PC-3 (cell line): ENCODE measurements around the gene NFYB. TPM values are rescaled to one million over a fixed set of nuclear protein-coding genes. Genes with fewer than 3 reads are reported as not detected.
A peak's percentile ranks its signal among the peaks of the same experiment; 100 is the strongest.

Experiments
- ATAC-seq: fragments of 200-7000 bp; cut with Tn5 transposase; 2 replicates; pipeline ENCODE4 v1.9.1; 2020; ENCODE audit warnings: mild to moderate bottlenecking, moderate library complexity
- BruUV-seq: library from RNA; stranded (reverse); fragments of 400-500 nt; replicated peaks from 2 replicates; lab custom pipeline; 2021; lab: Mats Ljungman, UMichigan
- CTCF ChIA-PET: fragments of 300-600 bp; sonication (Branson Sonifier 250); formaldehyde crosslinking; loops from one replicate; lab custom pipeline; 2022; ENCODE audit warnings: antibody characterized with exemption; lab: Charles Lee
- POLR2A ChIA-PET: fragments of 300-600 bp; sonication (Branson Sonifier 250); formaldehyde crosslinking; loops from one replicate; lab custom pipeline; 2022; ENCODE audit warnings: antibody characterized with exemption; ENCODE audit not compliant: unreplicated experiment; lab: Charles Lee
- DNase-seq: peaks from one replicate; pipeline ENCODE4 v3.0.0-alpha.2; 2015
- H2AFZ ChIP-seq: fragments of 300-600 bp; sonication (generic); 2 replicates; pipeline ENCODE4 v1.6.0; 2016; ENCODE audit warnings: antibody characterized with exemption, low read length
- H3F3A ChIP-seq: fragments of 300-600 bp; sonication (generic); one replicate; pipeline ENCODE4 v1.6.0; 2017; ENCODE audit warnings: antibody characterized with exemption, low read length, control low read depth, mild to moderate bottlenecking; ENCODE audit not compliant: unreplicated experiment
- H3K27ac ChIP-seq: fragments of 300-600 bp; sonication (generic); 2 replicates; pipeline ENCODE4 v1.5.1; 2016; ENCODE audit warnings: mild to moderate bottlenecking, low read length
- H3K27me3 ChIP-seq: fragments of 300-600 bp; sonication (generic); 2 replicates; pipeline ENCODE4 v1.6.1; 2016; ENCODE audit warnings: low read length, mixed read lengths
- H3K36me3 ChIP-seq: fragments of 300-600 bp; sonication (generic); 2 replicates; pipeline ENCODE4 v1.6.1; 2016; ENCODE audit warnings: low read depth, mixed run types, low read length, mixed read lengths
- H3K4me1 ChIP-seq: fragments of 300-600 bp; sonication (generic); 2 replicates; pipeline ENCODE4 v1.5.1; 2016; ENCODE audit warnings: low read length; ENCODE audit not compliant: insufficient read depth
- H3K4me2 ChIP-seq: fragments of 300-600 bp; sonication (generic); 2 replicates; pipeline ENCODE4 v1.6.0; 2016; ENCODE audit warnings: low read length
- H3K4me3 ChIP-seq: fragments of 300-600 bp; sonication (generic); 2 replicates; pipeline ENCODE4 v1.5.1; 2016; ENCODE audit warnings: mild to moderate bottlenecking, low read length, mixed read lengths
- H3K79me2 ChIP-seq: fragments of 300-600 bp; sonication (generic); 2 replicates; pipeline ENCODE4 v1.6.1; 2017; ENCODE audit warnings: low read length, mixed read lengths
- H3K9ac ChIP-seq: fragments of 300-600 bp; sonication (generic); 2 replicates; pipeline ENCODE4 v1.6.0; 2016; ENCODE audit warnings: mild to moderate bottlenecking, low read length
- H3K9me2 ChIP-seq: fragments of 300-600 bp; sonication (generic); replicated peaks from 2 replicates; pipeline ENCODE4 v1.6.1; 2016; ENCODE audit warnings: mixed run types, low read length, mixed read lengths
- H3K9me3 ChIP-seq: fragments of 300-600 bp; sonication (generic); 2 replicates; pipeline ENCODE4 v1.6.1; 2016; ENCODE audit warnings: low read length, mixed read lengths
- H4K20me1 ChIP-seq: fragments of 300-600 bp; sonication (generic); 2 replicates; pipeline ENCODE4 v1.6.1; 2016; ENCODE audit warnings: low read length, mixed read lengths
- EZH2 ChIP-seq: fragments of 300-600 bp; sonication (generic); IDR thresholded peaks from one replicate; pipeline ENCODE4 v1.6.1; 2017; ENCODE audit warnings: antibody characterized with exemption, mild to moderate bottlenecking, low read length; ENCODE audit not compliant: unreplicated experiment
- EZH2phosphoT487 ChIP-seq: fragments of 300-600 bp; sonication (generic); IDR thresholded peaks from 2 replicates; pipeline ENCODE4 v1.6.1; 2018; ENCODE audit warnings: mild to moderate bottlenecking, antibody characterized with exemption, low read length, borderline replicate concordance
- intact Hi-C: fragments of 100-400 bp; cut with micrococcal nuclease; formaldehyde crosslinking; loops from 2 replicates; pipeline ENCODE4 v1.9.0; 2023
- total RNA-seq: library from RNA; depleted of rRNA; stranded (reverse); fragments of >200 nt; gene quantifications from 2 replicates; pipeline ENCODE4 v1.2.3, GENCODE V29; 2014
- TF ChIP-seq, protein P1 (sequence below): fragments of 300-600 bp; sonication (generic); conservative IDR thresholded peaks from 2 replicates; pipeline ENCODE4 v1.5.1; 2017; ENCODE audit warnings: antibody characterized with exemption, low read depth, mild to moderate bottlenecking, low read length

NFYB gene
- total RNA-seq, 1 experiment from 2014 or later, result 20.6 TPM

DNA sequence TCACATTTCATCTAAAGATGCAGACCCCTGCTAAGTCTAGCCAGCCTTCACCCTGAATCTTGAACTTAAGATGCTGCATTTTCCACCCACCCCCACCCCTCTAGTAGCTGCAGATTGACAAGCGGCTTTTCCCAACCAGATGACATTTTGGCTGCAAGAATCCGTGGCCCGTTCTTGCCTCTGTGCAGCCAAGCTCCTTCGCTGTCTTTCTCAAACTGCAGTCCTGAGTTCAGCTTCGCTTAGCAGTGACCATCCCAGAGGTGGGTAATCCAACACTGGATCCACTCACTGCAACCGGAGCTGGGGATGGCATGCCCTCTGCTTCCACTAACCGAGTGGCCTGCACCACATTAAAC is 765 bp upstream of the NFYB start:
- TF ChIP-seq, protein P1, sequence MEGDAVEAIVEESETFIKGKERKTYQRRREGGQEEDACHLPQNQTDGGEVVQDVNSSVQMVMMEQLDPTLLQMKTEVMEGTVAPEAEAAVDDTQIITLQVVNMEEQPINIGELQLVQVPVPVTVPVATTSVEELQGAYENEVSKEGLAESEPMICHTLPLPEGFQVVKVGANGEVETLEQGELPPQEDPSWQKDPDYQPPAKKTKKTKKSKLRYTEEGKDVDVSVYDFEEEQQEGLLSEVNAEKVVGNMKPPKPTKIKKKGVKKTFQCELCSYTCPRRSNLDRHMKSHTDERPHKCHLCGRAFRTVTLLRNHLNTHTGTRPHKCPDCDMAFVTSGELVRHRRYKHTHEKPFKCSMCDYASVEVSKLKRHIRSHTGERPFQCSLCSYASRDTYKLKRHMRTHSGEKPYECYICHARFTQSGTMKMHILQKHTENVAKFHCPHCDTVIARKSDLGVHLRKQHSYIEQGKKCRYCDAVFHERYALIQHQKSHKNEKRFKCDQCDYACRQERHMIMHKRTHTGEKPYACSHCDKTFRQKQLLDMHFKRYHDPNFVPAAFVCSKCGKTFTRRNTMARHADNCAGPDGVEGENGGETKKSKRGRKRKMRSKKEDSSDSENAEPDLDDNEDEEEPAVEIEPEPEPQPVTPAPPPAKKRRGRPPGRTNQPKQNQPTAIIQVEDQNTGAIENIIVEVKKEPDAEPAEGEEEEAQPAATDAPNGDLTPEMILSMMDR, result no peak
- TF ChIP-seq EZH2phosphoT487 (no peak), EZH2 (no peak)
- H3K9me3 ChIP-seq, result no peaks in the 10 kb centered on the region
- no peak for ATAC-seq
- DNase-seq, result no peak
- peaks cover 25% of the 10 kb centered on the region for H3K4me1 ChIP-seq
- H3K9me2 ChIP-seq, result no peaks in the 10 kb centered on the region
- no TSS peak for BruUV-seq
- H3K36me3 ChIP-seq, result 0 out of 2 replicates have a peak, but pooled peaks cover 3% of the 10 kb centered on the region
- peak overlapping the region; percentile 14; the same call in 1 of the 2 replicates for H3K4me3 ChIP-seq
- H3K4me2 ChIP-seq, result peak overlapping the region; percentile 52
- no peak overlapping the region for H3K27ac ChIP-seq
- intact Hi-C loops, result loop anchor here (5.0 kb wide), 1 partner anchor 149 kb away; no protein-coding TSS in a partner anchor
- no peaks in the 10 kb centered on the region for H3K27me3 ChIP-seq
- ChIA-PET POLR2A (no interaction called here), CTCF (no interaction called here)
- peak overlapping the region; percentile 68 for H2AFZ ChIP-seq
- H3F3A ChIP-seq, result no peaks in the 10 kb centered on the region
- peaks cover 31% of the 10 kb centered on the region for H3K79me2 ChIP-seq
- H4K20me1 ChIP-seq, result no peaks in the 10 kb centered on the region
- peak overlapping the region; percentile 51 for H3K9ac ChIP-seq

DNA sequence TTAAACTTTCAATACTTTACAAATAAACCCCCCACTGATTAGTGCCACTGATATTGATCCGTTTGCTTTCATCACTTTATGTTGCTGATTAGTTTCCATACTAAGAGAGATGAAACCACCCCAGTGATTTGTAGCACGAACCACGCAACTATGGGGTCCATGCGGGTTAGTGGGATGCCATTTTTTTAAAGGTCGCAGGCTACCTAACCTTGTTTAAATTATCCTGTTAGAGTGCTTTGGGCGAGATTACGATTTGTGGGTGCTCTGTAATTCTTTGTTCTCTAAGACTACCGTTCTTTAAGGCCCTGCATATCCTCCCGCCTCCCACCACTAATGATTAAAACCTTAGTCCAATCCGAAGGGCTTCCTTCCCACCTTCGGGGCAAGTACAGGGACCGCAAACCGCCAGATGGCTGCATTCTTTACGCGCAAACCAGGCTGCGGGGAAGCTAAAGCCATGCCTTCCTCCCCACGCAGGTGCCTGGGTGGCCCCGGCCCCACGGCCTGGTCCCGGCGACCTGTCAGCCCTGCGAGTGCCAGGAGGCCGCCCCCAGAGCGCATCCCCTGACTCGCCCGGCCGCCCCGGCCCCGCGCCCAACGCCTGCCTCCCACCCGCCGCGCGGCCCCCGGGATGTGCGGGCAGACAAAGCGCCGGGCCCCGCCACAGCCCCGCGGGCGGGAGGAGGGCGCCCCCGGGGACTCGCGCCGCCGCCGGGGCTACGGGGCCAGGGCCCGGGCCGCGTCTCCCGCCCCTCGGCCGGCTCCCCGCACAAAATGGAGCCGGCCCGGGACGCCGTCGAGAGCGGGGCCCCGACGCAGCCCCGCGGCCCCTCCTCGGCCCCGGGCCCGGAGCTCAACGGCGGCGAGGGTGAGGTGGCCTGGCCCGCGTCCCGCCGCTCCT is 759 bp downstream of the NFYB start:
- TF ChIP-seq EZH2phosphoT487, result no peak
- TF ChIP-seq, protein P1, result no peak
- TF ChIP-seq EZH2, result no peak
- Histone ChIP-seq H2AFZ (peak overlapping the region; percentile 56), H3K4me1 (peaks cover 28% of the 10 kb centered on the region), H3F3A (no peaks in the 10 kb centered on the region), H3K9me2 (no peaks in the 10 kb centered on the region), H3K4me3 (peak overlapping the region; percentile 98), H4K20me1 (no peaks in the 10 kb centered on the region), H3K9me3 (no peaks in the 10 kb centered on the region), H3K9ac (peak overlapping the region; percentile 86), H3K4me2 (peak overlapping the region; percentile 98), H3K27me3 (no peaks in the 10 kb centered on the region), H3K36me3 (peaks cover 7% of the 10 kb centered on the region), H3K27ac (no peak overlapping the region), H3K79me2 (peaks cover 40% of the 10 kb centered on the region)
- intact Hi-C loops, result loop anchor here (5.0 kb wide), 1 partner anchor 150 kb away; no protein-coding TSS in a partner anchor
- ATAC-seq (peak; percentile 13), DNase-seq (peak; percentile 47)
- ChIA-PET CTCF (no interaction called here), POLR2A (interaction anchor here (0.5 to 1.1 kb wide), 2 partner anchors 172 to 1058 kb away, joined by 3 to 8 read pairs; partner anchors contain the start of gene TDG)
- no TSS peak for BruUV-seq

DNA sequence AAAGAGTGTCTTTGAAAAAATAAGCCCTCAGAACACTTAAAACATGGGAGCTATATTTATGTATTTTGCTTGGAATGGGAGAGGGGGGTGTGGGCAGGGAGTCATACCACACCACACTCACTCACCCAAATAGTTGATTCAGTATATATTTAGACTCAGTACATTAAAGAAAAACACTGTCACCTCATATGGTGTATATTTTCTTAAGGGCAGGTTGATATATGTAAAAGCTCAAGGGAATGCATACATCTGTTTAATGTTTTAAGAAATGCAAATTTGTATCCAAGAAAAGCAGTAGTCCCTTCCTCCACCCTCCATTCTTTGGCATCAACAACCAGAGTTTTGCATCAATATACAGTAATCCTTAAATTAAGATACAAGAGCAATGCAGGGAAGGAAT is 1.4 kb downstream of the NFYB start:
- Histone ChIP-seq H3K36me3 (peaks cover 8% of the 10 kb centered on the region), H3K9me3 (no peaks in the 10 kb centered on the region), H3K4me3 (peak overlapping the region; percentile 98), H3F3A (no peaks in the 10 kb centered on the region), H3K9ac (peak overlapping the region; percentile 86), H3K4me1 (peaks cover 35% of the 10 kb centered on the region), H3K4me2 (peak overlapping the region; percentile 98), H2AFZ (peak overlapping the region; percentile 56), H3K79me2 (peaks cover 46% of the 10 kb centered on the region), H4K20me1 (no peaks in the 10 kb centered on the region), H3K27me3 (no peaks in the 10 kb centered on the region), H3K9me2 (no peaks in the 10 kb centered on the region), H3K27ac (no peak overlapping the region)
- TF ChIP-seq, protein P1, result no peak
- TF ChIP-seq EZH2phosphoT487, result no peak
- no peak for TF ChIP-seq EZH2
- CTCF ChIA-PET, result no interaction called here
- DNase-seq, result peak; percentile 19
- no peak for ATAC-seq
- BruUV-seq, result TSS peak; percentile 63
- POLR2A ChIA-PET, result no interaction called here
- intact Hi-C loops, result loop anchor here (5.0 kb wide), 1 partner anchor 151 kb away; no protein-coding TSS in a partner anchor
